DMS114 treated with DMSO at 0.1 percent for 48 hours (cell line): ENCODE measurements around the gene LAS1L.
"Not testable (repeated sequence)": the region's sequence is repeated elsewhere in the genome, so short reads cannot be mapped to it uniquely, and the experiment has no call there.

Experiments
- DNase-seq: peaks from one replicate; lab custom pipeline; 2025; ENCODE audit not compliant: unreplicated experiment; lab: John Stamatoyannopoulos, UW

The LAS1L gene

GRCh38 chrX:65534450-65535292 lies at the start of gene LAS1L:
LAS1L (minus strand) TSS chrX:65534787; CDS start chrX:65534715, 72 bp downstream.
- peak; percentile 88 for DNase-seq

GRCh38 chrX:65582450-65583082 lies 48.0 kb upstream of the LAS1L start:
- DNase-seq: no peak

- DNase-seq: peak; percentile 53
Observed at GRCh38 chrX:65581661-65582339, 47.2 kb upstream of the LAS1L start.

GRCh38 chrX:65578346-65578745 lies 43.8 kb upstream of the LAS1L start:
- DNase-seq: no peak

- DNase-seq: no peak
Observed at GRCh38 chrX:65576160-65576559, 41.6 kb upstream of the LAS1L start.

- DNase-seq: no peak
Observed at GRCh38 chrX:65575022-65575421, 40.4 kb upstream of the LAS1L start.

- no peak for DNase-seq
Observed at GRCh38 chrX:65574356-65574755, 39.8 kb upstream of the LAS1L start.

GRCh38 chrX:65572971-65573370 lies 38.4 kb upstream of the LAS1L start:
- DNase-seq: no peak

- DNase-seq: not testable (repeated sequence)
Observed at GRCh38 chrX:65562850-65563249, 28.3 kb upstream of the LAS1L start.

GRCh38 chrX:65551489-65552339 lies 17.1 kb upstream of the LAS1L start:
- no peak for DNase-seq

GRCh38 chrX:65551086-65551485 lies 16.5 kb upstream of the LAS1L start:
- DNase-seq: no peak

- DNase-seq: no peak
Observed at GRCh38 chrX:65545456-65545855, 10.9 kb upstream of the LAS1L start.

GRCh38 chrX:65537229-65537628 lies 2.6 kb upstream of the LAS1L start:
- DNase-seq: no peak

- no peak for DNase-seq
Observed at GRCh38 chrX:65536291-65536690, 1.7 kb upstream of the LAS1L start.

- no peak for DNase-seq
Observed at GRCh38 chrX:65532016-65532415, 2.6 kb downstream of the LAS1L start.

GRCh38 chrX:65528705-65529340 lies 5.8 kb downstream of the LAS1L start:
- DNase-seq: peak; percentile 1

GRCh38 chrX:65528293-65528692 lies 6.3 kb downstream of the LAS1L start:
- no peak for DNase-seq

GRCh38 chrX:65524139-65524538 lies 10.4 kb downstream of the LAS1L start:
- DNase-seq: no peak

- DNase-seq: no peak
Observed at GRCh38 chrX:65522739-65523372, 11.7 kb downstream of the LAS1L start.

GRCh38 chrX:65519530-65519929 lies 15.1 kb downstream of the LAS1L start:
- not testable (repeated sequence) for DNase-seq
